AG09309 (cell line): ENCODE data around the gene DHRS7B.
"Not testable (repeated sequence)": the region's sequence is repeated elsewhere in the genome, so short reads cannot be mapped to it uniquely, and the experiment has no call there.

Experiments used
- DNase-seq: peaks from one replicate; pipeline ENCODE4 v3.0.0-alpha.2; 2010; ENCODE audit warnings: low read depth
- H3K4me3 ChIP-seq: 2 replicates; pipeline ENCODE4 v1.5.1; 2011; ENCODE audit warnings: mild to moderate bottlenecking, low read depth, low read length, moderate library complexity; ENCODE audit not compliant: control insufficient read depth
- CTCF ChIP-seq: IDR thresholded peaks from 2 replicates; pipeline ENCODE4 v1.5.1; 2011; ENCODE audit warnings: mild to moderate bottlenecking, low read depth, low read length, inconsistent platforms; ENCODE audit not compliant: insufficient read depth, control insufficient read depth; ENCODE audit errors: missing control alignments

DHRS7B gene

GRCh38 chr17:21126645-21127508, at the start of gene DHRS7B:
TSS of gene DHRS7B (plus strand) at chr17:21126964. CDS start at chr17:21126972, 8 bp downstream.
- peak within 1 kb of the TSS; percentile 61 for H3K4me3 ChIP-seq
- no peak for TF ChIP-seq CTCF
- peak; percentile 48 for DNase-seq

- no peak overlapping the region for H3K4me3 ChIP-seq
- no peak for DNase-seq
- TF ChIP-seq CTCF = no peak
Observed at GRCh38 chr17:21077281-21077680, 49.5 kb upstream of the DHRS7B start.

DNA sequence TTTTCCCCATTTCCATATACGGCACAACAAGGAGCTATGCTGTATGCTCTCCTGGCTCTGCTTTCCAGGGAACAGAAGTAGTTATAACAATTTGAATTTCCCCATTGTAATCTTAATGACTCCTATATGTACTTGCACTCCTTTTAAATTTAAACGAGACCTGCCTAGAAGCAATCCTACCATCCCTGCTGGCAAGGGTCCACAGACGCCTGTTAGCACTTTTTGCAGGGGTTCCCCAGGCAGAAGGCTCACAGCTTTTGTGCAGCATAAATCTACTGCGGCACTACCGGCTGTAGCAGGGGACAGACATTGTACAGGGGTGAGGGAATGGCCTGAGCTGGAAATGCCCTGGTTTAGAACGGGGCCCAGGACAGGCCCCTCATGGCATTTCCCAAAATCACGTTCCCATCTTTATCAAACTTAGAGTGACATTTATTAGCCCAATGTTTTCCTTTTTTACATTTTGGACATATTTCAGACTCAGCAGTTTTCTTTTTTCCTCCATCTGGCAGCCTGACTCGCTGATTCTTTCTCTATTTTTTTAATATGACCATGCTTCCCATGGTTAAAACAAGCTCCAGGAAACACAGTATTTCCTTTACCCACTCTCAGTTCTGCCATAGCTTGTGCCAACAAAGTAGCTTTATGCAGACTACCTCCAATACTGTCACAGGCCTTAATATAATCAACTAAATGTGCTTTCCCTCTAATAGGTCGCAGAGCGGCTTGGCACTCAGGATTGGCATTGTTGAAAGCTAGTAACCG, 48.6 kb upstream of the DHRS7B start:
- TF ChIP-seq CTCF = no peak
- no peak overlapping the region for H3K4me3 ChIP-seq
- no peak for DNase-seq

DNA sequence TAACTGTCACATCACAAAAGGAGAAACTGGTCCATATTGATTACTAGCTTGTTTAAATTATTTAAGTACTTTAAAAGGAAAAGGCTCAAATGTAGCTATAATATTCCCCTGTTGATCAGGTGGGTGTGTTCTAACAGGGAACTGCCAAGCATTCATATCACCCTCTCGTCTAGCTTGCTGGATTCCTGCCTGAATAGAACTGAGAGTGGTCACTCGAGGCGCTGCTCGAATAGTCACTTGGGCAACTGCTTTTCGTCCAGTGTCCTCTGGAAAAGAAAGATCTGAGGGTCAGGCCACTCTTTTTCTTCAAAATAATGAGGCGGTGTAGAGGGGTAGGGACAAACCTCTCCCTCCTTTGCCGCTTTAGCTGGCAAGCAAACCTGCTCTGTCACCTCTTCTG, 47.6 kb upstream of the DHRS7B start:
- no peak for TF ChIP-seq CTCF
- no peak for DNase-seq
- no peak overlapping the region for H3K4me3 ChIP-seq

DNA sequence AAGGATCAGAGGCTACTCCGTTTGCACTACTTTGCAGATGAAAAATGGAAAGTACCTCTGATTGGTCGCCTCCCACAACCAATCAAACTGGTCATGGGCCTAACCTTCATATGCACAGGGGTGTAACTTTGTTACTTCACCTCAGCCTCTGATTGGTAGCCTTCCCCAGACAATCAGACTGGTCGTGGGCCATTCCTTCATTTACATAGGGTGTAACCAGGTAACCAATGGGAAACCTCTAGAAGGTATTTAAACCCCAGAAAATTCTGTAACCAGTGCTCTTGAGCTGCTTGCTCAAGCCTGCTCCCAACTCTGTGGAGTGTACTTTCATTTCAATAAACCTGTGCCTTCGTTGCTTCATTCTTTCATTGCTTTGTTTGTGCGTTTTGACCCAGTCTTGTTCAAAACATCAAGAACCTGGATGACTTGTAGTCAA, 44.7 kb upstream of the DHRS7B start:
- TF ChIP-seq CTCF = no peak
- no peak overlapping the region for H3K4me3 ChIP-seq
- no peak for DNase-seq

GRCh38 chr17:21085280-21085679, 41.5 kb upstream of the DHRS7B start:
- not testable (repeated sequence) for H3K4me3 ChIP-seq, DNase-seq

DNA sequence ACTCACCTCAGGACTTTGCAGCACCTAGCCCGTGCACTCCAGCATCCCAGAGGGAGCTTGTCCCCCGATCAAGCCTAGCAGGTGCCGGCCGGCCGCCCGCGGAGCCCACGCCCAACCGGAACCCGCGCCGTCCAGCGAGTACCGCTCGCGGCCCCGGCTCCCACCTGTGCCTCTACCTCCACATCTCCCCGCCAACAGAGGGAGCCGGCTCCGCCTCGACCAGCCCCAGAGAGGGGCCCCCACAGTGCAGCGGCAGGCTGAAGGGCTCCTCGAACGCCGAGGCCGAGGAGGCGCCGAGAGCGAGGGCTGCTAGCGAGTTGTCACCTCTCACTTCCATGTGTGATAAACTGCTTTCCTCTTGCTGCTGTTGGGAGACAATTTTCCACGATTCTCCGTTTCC, 41.1 kb upstream of the DHRS7B start:
- DNase-seq = no peak
- H3K4me3 ChIP-seq = no peak overlapping the region
- no peak for TF ChIP-seq CTCF
